Neuronal stem cell (in vitro differentiated cells): ENCODE results near the gene PPP4R2.

Experiments
- DNase-seq: peaks from one replicate; pipeline ENCODE4 v3.0.0-alpha.2; 2013; ENCODE audit warnings: low spot score
- H2AFZ ChIP-seq: one replicate; pipeline ENCODE4 v1.6.1; 2013; ENCODE audit warnings: mild to moderate bottlenecking, low read length, inconsistent platforms
- H2AK5ac ChIP-seq: 2 replicates; pipeline ENCODE4 v1.6.1; 2013; ENCODE audit warnings: low read depth, mild to moderate bottlenecking, inconsistent platforms, low read length, moderate library complexity, mixed read lengths
- H2BK120ac ChIP-seq: 2 replicates; pipeline ENCODE4 v1.6.1; 2013; ENCODE audit warnings: low read depth, mild to moderate bottlenecking, inconsistent platforms, low read length, moderate library complexity, mixed read lengths
- H2BK12ac ChIP-seq: one replicate; pipeline ENCODE4 v1.6.1; 2013; ENCODE audit warnings: low read length, inconsistent platforms
- H2BK15ac ChIP-seq: 2 replicates; pipeline ENCODE4 v1.6.1; 2013; ENCODE audit warnings: mild to moderate bottlenecking, low read length, inconsistent platforms, mixed read lengths
- H2BK5ac ChIP-seq: one replicate; pipeline ENCODE4 v1.6.1; 2013; ENCODE audit warnings: inconsistent platforms, mild to moderate bottlenecking, low read length, moderate library complexity
- H3K14ac ChIP-seq: one replicate; pipeline ENCODE4 v1.6.1; 2013; ENCODE audit warnings: low read length, inconsistent platforms
- H3K18ac ChIP-seq: 2 replicates; pipeline ENCODE4 v1.6.1; 2013; ENCODE audit warnings: low read length, inconsistent platforms
- H3K23ac ChIP-seq: 2 replicates; pipeline ENCODE4 v1.6.1; 2013; ENCODE audit warnings: low read depth, mild to moderate bottlenecking, mixed read lengths, low read length, inconsistent platforms; ENCODE audit not compliant: poor library complexity
- H3K27ac ChIP-seq: replicated peaks from 3 replicates; pipeline ENCODE4 v1.5.1; 2013; ENCODE audit warnings: low read length, inconsistent platforms
- H3K27me3 ChIP-seq, 3 experiments: 2 replicates each; pipeline ENCODE4 v1.6.1; 2013; ENCODE audit warnings: low read length in 3 of 3, mild to moderate bottlenecking in 2 of 3, inconsistent platforms in 1 of 3, low read depth in 1 of 3, mixed read lengths in 1 of 3, moderate library complexity in 1 of 3; ENCODE audit not compliant: control insufficient read depth in 3 of 3, insufficient read depth in 3 of 3
- H3K36me3 ChIP-seq, 2 donors: replicated peaks in 1 of 2; 2 replicates each; pipeline ENCODE4 v1.6.1; 2013; ENCODE audit warnings: low read length in 2 of 2; ENCODE audit not compliant: control insufficient read depth in 2 of 2, insufficient read depth in 2 of 2
- H3K4ac ChIP-seq: 2 replicates; pipeline ENCODE4 v1.6.1; 2013; ENCODE audit warnings: inconsistent platforms, mild to moderate bottlenecking, low read length, moderate library complexity
- H3K4me1 ChIP-seq, 2 donors: 1 replicate in 1 of 2; 2 replicates in 1 of 2; pipeline ENCODE4 v1.6.1; 2013; ENCODE audit warnings: low read length in 2 of 2, low read depth in 1 of 2; ENCODE audit not compliant: control insufficient read depth in 2 of 2, insufficient read depth in 1 of 2
- H3K4me2 ChIP-seq: one replicate; pipeline ENCODE4 v1.6.1; 2013; ENCODE audit warnings: mild to moderate bottlenecking, low read length, inconsistent platforms; ENCODE audit not compliant: insufficient read depth, poor library complexity, severe bottlenecking
- H3K4me3 ChIP-seq, 2 donors: 2 replicates each; pipeline ENCODE4 v1.5.1; 2013; ENCODE audit warnings: low read length in 2 of 2, mild to moderate bottlenecking in 2 of 2, inconsistent platforms in 1 of 2, moderate library complexity in 1 of 2
- H3K79me1 ChIP-seq: one replicate; pipeline ENCODE4 v1.6.1; 2013; ENCODE audit warnings: low read depth, mild to moderate bottlenecking, inconsistent platforms, low read length, moderate library complexity
- H3K9ac ChIP-seq: one replicate; pipeline ENCODE4 v1.6.1; 2013; ENCODE audit warnings: mild to moderate bottlenecking, low read depth, low read length, inconsistent platforms; ENCODE audit not compliant: poor library complexity
- H3K9me3 ChIP-seq, 2 donors: replicated peaks in 1 of 2; 2 replicates each; pipeline versions ENCODE3 to v1.6.1; 2013; ENCODE audit warnings: low read length in 2 of 2, mild to moderate bottlenecking in 2 of 2, inconsistent platforms in 1 of 2, low read depth in 1 of 2, mixed read lengths in 1 of 2, moderate library complexity in 1 of 2; ENCODE audit not compliant: control insufficient read depth in 2 of 2, insufficient read depth in 1 of 2
- H4K8ac ChIP-seq: one replicate; pipeline ENCODE4 v1.6.1; 2013; ENCODE audit warnings: low read depth, mild to moderate bottlenecking, inconsistent platforms, low read length, moderate library complexity
- H4K91ac ChIP-seq: one replicate; pipeline ENCODE4 v1.6.1; 2013; ENCODE audit warnings: low read length, low read depth, mild to moderate bottlenecking, inconsistent platforms; ENCODE audit not compliant: poor library complexity
- WGBS, 2 donors: extraction: QIAGEN DNeasy Blood & Tissue Kit; methylation state at CpG; one replicate each; pipeline ENCODE4 v1.1.7; 2013; ENCODE audit warnings: missing lambda C conversion rate in 2 of 2, mixed read lengths in 1 of 2; ENCODE audit not compliant: insufficient read length in 2 of 2, insufficient replicate concordance in 1 of 2; ENCODE audit errors: extremely low coverage in 2 of 2; 5-methylcytosine and 5-hydroxymethylcytosine counted together

Gene PPP4R2

DNA sequence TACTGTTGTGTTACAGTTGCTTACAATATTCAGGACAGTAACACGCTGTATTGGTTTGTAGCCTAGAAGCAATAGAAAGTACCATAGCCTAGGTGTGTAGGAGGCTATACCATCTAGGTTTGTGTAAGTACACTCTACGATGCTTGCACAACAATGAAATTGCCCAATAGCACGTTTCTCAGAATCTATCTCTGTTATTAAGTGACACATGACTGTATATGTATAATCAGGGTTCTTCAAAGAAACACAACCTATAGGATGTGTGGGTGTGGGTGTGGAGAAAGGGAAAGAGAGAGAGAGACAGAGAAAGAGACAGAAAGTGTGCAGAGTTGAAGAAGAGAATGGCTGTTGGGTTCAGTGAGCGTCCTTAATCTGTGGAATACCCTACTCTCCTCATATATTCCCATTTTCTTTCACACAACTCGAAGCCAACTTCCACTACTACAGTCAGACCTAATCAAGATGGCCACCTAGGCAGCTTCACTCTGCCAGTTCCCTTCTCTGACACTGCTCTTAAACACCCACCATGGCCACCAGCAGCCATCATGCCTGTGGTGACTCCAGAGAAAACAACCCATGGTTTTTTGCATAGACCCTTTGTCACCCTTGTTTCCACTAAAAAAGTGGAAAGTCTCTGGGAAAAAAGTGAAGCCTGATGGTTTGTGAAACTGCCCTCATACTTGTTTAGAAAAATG lies 5.8 kb upstream of the PPP4R2 start:
- WGBS, 2 donors, result no CpG with 5 or more reads among the region's 5 CpGs

DNA sequence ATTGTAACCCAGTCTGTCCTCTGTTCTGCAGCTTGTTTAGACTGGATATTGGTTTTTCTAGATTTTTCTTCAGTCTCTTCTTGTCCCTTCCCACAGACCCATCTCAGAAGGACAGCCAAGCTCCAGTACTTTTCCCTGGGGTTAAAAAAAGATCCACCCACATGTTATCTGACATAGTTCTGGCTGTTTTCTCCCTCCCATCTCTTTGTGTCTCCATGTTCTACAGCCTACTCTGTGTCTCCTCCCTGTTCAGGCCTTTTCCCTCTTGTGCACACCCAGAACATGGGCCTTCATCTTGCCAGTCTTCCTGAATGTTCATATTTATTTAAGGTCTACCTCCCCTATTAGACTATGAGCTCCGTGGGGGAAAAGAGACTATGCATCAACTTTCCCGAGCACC lies 5.1 kb upstream of the PPP4R2 start:
- H2AFZ ChIP-seq, result no peak overlapping the region
- H3K14ac ChIP-seq, result no peak overlapping the region
- no peaks in the 10 kb centered on the region for H3K9me3 ChIP-seq
- DNase-seq, result no peak
- WGBS, 2 donors, result no CpG with 5 or more reads among the region's 2 CpGs
- H3K9ac ChIP-seq, result no peak overlapping the region
- H4K8ac ChIP-seq, result no peak overlapping the region
- H3K27ac ChIP-seq, result peak overlapping the region; percentile 26
- H2BK120ac ChIP-seq, result no peak overlapping the region
- no peak overlapping the region for H3K4me2 ChIP-seq
- H2AK5ac ChIP-seq, result no peak overlapping the region
- H3K36me3 ChIP-seq, result no peaks in the 10 kb centered on the region
- no peak overlapping the region for H3K4ac ChIP-seq
- peaks cover 0 to 5% (median 0%) of the 10 kb centered on the region in 3 experiments for H3K27me3 ChIP-seq
- H4K91ac ChIP-seq, result no peak overlapping the region
- H3K4me1 ChIP-seq, result peaks cover 2% of the 10 kb centered on the region in 2 donors
- no peak overlapping the region for H2BK5ac ChIP-seq
- H2BK15ac ChIP-seq, result no peak overlapping the region
- H2BK12ac ChIP-seq, result no peak overlapping the region
- no peak overlapping the region for H3K4me3 ChIP-seq
- no peak overlapping the region for H3K18ac ChIP-seq
- H3K79me1 ChIP-seq, result no peaks in the 10 kb centered on the region
- no peak overlapping the region for H3K23ac ChIP-seq

More for the DNA sequence above, 5.8 kb upstream of the PPP4R2 start:
- DNase-seq, result no peak
- H3K9me3 ChIP-seq, result no peaks in the 10 kb centered on the region
- no peak overlapping the region for H2BK5ac ChIP-seq
- H2BK12ac ChIP-seq, result no peak overlapping the region
- peaks cover 0 to 5% (median 0%) of the 10 kb centered on the region in 3 experiments for H3K27me3 ChIP-seq
- H2BK15ac ChIP-seq, result no peak overlapping the region
- H3K36me3 ChIP-seq, result no peaks in the 10 kb centered on the region
- no peak overlapping the region for H4K8ac ChIP-seq
- H3K4me1 ChIP-seq, result no peaks in the 10 kb centered on the region
- no peak overlapping the region for H3K4ac ChIP-seq
- no peak overlapping the region for H3K23ac ChIP-seq
- no peaks in the 10 kb centered on the region for H3K79me1 ChIP-seq
- H3K9ac ChIP-seq, result no peak overlapping the region
- H2BK120ac ChIP-seq, result no peak overlapping the region
- H3K4me2 ChIP-seq, result no peak overlapping the region
- H3K18ac ChIP-seq, result no peak overlapping the region
- H3K27ac ChIP-seq, result no peak overlapping the region
- no peak overlapping the region for H2AFZ ChIP-seq
- H4K91ac ChIP-seq, result no peak overlapping the region
- no peak overlapping the region for H3K4me3 ChIP-seq
- no peak overlapping the region for H2AK5ac ChIP-seq
- H3K14ac ChIP-seq, result no peak overlapping the region

DNA sequence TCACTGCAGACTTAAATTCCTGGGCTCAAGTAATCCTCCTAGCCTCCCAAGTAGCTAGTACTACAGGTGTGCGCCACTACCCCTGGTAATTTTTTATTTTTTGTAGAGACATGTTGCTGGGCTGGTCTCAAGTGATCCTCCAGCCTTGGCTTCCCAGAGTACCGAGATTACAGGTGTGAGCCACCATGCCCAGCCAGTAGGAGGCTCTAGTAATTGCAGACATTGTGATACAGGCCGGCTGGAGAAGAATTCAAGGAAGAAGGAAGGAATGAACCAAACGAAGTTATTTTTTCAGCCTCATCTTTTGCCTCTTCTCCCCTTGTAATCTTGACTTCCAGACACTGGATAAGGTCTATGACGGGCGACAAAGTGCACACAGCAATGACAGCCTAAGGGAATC lies 3.2 kb upstream of the PPP4R2 start:
- H3K9ac ChIP-seq, result no peak overlapping the region
- H4K8ac ChIP-seq, result no peak overlapping the region
- no peak overlapping the region for H2BK15ac ChIP-seq
- H3K4me3 ChIP-seq, result no peak overlapping the region
- no peak overlapping the region for H3K18ac ChIP-seq
- no peak overlapping the region for H2BK120ac ChIP-seq
- DNase-seq, result no peak
- peaks cover 2 to 4% of the 10 kb centered on the region in 2 donors for H3K4me1 ChIP-seq
- no peaks in the 10 kb centered on the region for H3K9me3 ChIP-seq
- no peak overlapping the region for H2AK5ac ChIP-seq
- H3K36me3 ChIP-seq, result peaks cover 0 to 5% of the 10 kb centered on the region in 2 donors
- H3K14ac ChIP-seq, result no peak overlapping the region
- H3K4ac ChIP-seq, result no peak overlapping the region
- WGBS, 2 donors, result no CpG with 5 or more reads among the region's 6 CpGs
- no peak overlapping the region for H3K4me2 ChIP-seq
- no peak overlapping the region for H2BK5ac ChIP-seq
- no peak overlapping the region for H2BK12ac ChIP-seq
- no peak overlapping the region for H2AFZ ChIP-seq
- H3K23ac ChIP-seq, result no peak overlapping the region
- no peak overlapping the region for H4K91ac ChIP-seq
- no peaks in the 10 kb centered on the region for H3K79me1 ChIP-seq
- H3K27me3 ChIP-seq, result peaks cover 0 to 5% (median 0%) of the 10 kb centered on the region in 3 experiments
- no peak overlapping the region for H3K27ac ChIP-seq

DNA sequence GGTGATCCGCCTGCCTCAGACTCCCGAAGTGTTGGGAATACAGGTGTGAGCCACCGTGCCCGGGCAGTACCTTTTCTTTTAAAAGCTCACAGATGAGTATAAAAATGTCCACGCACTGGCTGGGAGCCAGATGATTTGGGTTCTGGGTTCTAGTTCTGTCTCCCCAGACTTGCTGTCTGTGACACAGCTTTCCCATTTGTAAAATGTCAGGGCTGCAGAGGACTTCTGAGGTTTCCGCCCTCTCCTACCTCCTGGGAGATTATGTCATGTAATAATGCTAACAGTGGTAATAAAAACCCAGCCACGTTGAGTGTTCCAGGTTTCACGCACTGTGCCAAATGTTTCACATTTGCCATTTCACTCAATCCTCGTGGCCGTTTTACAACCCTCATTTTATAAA lies 1.3 kb upstream of the PPP4R2 start:
- H3K14ac ChIP-seq, result no peak overlapping the region
- no peak overlapping the region for H3K18ac ChIP-seq
- H4K8ac ChIP-seq, result no peak overlapping the region
- no CpG with 5 or more reads among the region's 10 CpGs for WGBS, 2 donors
- H2AFZ ChIP-seq, result no peak overlapping the region
- H3K79me1 ChIP-seq, result no peaks in the 10 kb centered on the region
- H3K4me1 ChIP-seq, result peaks cover 5 to 10% of the 10 kb centered on the region in 2 donors
- no peak overlapping the region for H3K27ac ChIP-seq
- peaks cover 0 to 25% of the 10 kb centered on the region in 2 donors for H3K36me3 ChIP-seq
- no peak overlapping the region for H2BK120ac ChIP-seq
- H3K4me3 ChIP-seq, result no peak overlapping the region
- H3K4me2 ChIP-seq, result no peak overlapping the region
- no peak overlapping the region for H2BK12ac ChIP-seq
- no peak overlapping the region for H3K9ac ChIP-seq
- no peak overlapping the region for H2BK5ac ChIP-seq
- no peak overlapping the region for H3K4ac ChIP-seq
- no peak overlapping the region for H4K91ac ChIP-seq
- peaks cover 0 to 5% (median 0%) of the 10 kb centered on the region in 3 experiments for H3K27me3 ChIP-seq
- DNase-seq, result no peak
- no peaks in the 10 kb centered on the region for H3K9me3 ChIP-seq
- H3K23ac ChIP-seq, result no peak overlapping the region
- H2BK15ac ChIP-seq, result no peak overlapping the region
- H2AK5ac ChIP-seq, result no peak overlapping the region
